NCI-H526 treated with DMSO at 0.1 percent for 48 hours (cell line): ENCODE results near the gene SEC62.

ENCODE experiments used
- DNase-seq: peaks from one replicate; lab custom pipeline; 2025; lab: John Stamatoyannopoulos, UW

SEC62 gene, protein sequence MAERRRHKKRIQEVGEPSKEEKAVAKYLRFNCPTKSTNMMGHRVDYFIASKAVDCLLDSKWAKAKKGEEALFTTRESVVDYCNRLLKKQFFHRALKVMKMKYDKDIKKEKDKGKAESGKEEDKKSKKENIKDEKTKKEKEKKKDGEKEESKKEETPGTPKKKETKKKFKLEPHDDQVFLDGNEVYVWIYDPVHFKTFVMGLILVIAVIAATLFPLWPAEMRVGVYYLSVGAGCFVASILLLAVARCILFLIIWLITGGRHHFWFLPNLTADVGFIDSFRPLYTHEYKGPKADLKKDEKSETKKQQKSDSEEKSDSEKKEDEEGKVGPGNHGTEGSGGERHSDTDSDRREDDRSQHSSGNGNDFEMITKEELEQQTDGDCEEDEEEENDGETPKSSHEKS

GRCh38 chr3:169966428-169966950, at the start of gene SEC62:
SEC62 (plus strand) TSS chr3:169966807; CDS start chr3:169966823, 16 bp downstream.
- peak; percentile 85 for DNase-seq

- DNase-seq: no peak
Measured at GRCh38 chr3:169923189-169923588, 43.4 kb upstream of the SEC62 start.

GRCh38 chr3:169923831-169924230, 42.8 kb upstream of the SEC62 start:
- no peak for DNase-seq

- no peak for DNase-seq
Measured at GRCh38 chr3:169929830-169930519, 36.6 kb upstream of the SEC62 start.

- DNase-seq: no peak
Measured at GRCh38 chr3:169930843-169931242, 35.8 kb upstream of the SEC62 start.

DNA sequence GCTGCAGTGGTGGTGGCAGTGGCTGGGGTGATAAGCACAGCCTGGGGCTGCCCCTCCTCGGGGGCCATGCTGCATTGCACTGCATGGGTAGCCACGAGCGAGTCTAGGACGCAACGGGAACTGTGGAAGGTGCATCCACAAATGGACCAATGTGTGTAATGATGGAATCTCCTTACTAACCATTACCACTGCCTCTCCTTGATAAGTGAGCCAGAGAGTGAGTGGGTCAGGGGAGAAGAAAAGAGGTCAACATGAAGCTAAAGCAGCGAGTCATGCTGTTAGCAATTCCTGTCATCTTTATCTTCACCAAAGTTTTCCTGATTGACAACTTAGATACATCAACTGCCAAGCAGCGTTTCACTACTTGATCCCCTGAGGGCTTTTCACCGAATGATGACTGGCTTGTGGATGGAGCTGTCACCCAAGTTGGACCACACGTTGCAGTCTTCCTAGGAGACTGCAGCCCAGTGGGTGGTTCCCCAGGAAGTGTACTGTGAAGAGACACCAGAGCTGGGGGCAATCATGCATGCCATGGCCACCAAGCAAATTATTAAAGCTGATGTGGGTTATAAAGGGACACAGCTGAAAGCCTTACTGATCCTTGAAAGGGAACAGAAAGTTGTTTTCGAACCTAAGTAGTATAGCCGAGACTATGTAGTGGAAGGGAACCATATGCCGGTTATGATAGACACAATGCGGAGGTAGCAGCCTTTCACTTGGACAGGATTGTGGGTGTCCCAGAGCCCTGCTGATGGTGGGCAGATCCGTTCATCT, 34.7 kb upstream of the SEC62 start:
- DNase-seq: no peak

DNA sequence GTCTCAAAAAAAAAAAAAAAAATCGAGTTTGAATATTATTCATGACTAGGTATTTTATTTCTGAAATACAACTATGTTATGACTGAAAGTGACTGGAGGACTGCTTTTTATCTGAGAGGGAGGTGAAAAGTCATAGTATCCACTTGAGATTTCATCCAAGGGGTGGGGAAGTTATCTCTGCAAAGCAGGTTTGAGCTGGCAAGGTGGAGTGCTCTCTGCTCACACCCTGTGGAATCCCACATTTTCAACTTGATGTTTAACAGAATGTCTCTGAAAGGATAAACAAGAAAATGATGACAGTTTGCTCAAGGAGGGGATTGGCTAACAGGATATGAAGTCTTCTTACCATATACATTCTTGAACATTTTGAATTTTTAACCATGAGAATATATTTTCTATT, 27.3 kb upstream of the SEC62 start:
- no peak for DNase-seq

DNA sequence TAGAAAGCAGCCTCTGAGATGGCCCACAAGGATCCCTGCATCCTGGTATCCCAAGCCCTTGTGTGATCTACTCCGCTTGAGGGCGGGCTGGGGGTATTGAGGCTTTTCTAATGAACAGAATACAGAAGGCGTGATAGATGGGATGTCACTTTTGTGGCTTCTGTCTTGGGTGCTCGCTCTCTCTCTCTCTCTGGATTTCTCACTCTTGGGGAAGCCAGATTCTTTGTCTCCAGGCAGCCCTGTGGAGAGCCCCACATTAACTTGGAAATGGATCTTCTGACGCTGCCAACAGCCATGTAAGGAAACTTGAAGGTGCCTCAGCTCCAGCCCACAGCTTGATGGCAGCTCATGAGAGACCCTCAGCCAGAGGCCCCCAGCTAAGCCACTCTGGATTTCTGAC, 26.9 kb upstream of the SEC62 start:
- no peak for DNase-seq

GRCh38 chr3:169940470-169941181, 26.0 kb upstream of the SEC62 start:
- DNase-seq: no peak

DNA sequence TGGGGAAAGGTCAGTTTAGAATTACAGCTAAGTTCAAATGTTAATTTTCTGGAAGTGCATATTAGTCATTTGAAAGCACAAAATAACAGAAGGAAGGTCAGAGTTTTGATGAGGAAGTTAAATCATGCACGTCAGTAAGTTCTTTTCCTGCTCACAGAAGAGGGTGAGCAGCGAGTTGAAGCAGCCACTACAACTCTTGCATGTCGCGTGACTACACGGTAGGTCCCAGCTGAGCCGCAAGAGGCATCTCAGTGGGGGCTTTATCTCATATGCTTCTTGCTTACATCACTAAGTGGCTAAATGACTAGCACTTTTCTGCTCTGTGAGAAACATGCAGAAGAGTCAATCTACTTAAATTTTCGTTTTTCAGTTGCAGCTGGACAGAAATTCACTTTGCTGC, 21.3 kb upstream of the SEC62 start:
- DNase-seq: no peak

DNA sequence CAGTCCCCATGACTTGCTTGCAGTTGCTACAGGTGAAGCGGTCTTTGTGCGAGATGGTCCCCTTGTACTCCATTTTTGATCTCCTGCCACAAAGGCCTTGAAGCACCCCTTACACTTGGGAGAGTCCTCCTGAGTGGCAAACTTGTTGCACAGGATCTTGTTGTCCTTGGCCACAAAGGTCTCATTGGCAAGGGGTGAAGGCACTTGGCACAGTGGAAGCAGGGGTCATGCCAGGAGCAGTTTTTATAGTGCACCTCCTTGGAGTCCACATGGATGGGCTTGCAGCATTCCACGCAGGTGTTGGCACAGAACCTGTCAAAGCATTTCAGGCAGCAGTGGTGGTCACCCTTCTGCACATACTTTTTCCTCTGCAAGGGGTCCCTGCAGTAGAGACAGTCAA, 20.3 kb upstream of the SEC62 start:
- no peak for DNase-seq

GRCh38 chr3:169948559-169949448, 17.8 kb upstream of the SEC62 start:
- no peak for DNase-seq

DNA sequence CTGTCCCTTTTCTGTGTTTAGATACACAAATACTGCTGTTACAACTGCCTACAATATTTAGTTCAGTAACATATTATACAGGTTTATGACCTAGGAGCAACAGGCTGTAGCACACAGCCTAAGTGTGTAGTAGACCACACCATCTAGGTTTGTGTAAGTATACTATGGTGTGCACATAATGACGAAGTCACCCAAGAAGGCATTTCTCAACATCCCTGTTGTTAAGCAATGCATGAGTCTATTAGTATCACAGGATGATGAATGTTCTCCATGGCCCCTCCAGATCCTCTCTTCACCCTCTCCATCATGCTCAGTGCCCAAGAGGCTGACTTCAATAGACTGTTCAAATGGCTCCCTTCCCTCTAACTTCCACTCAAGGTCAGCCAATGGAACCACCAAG, 14.6 kb upstream of the SEC62 start:
- no peak for DNase-seq

GRCh38 chr3:169953462-169954141, 13.0 kb upstream of the SEC62 start:
- DNase-seq: no peak

- DNase-seq: no peak
Measured at GRCh38 chr3:169954142-169954756, 12.4 kb upstream of the SEC62 start.

DNA sequence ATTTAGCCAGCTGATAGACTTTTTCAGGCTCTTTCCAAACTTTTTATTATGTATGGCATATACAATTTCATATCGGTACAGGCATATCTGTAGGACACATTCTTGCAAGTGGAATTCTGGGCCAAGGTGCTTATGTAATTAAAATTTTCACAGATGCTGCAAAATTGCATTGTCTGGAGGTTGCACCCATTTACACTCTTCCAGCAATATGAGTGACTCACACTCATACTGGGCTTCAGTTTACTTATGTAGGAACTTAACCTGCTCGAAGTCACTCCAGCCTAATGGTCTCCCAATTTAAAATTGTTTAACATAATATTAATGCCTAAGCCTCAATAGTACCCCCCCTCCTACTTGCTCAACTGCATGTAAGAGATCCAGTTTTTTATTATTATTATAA, 11.2 kb upstream of the SEC62 start:
- DNase-seq: no peak

DNA sequence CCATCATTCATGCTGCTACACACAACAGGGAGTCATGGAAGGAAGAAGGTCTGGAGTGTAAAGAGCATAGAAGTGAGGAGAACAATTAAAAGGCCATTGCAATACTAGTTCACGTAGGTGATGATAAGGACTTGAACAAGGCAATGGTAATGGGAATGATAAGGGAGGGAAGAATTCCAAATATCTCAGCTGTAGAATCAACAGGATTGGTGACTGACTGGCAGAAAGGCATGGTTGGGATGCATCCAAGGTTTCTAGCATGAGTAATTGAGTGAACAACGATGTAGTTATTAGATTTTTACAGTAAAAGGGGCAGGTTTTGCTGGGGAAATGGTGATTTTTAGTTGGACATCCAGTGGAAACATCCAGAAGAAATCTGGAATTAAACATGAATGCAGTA, 2.4 kb upstream of the SEC62 start:
- no peak for DNase-seq

GRCh38 chr3:169965562-169966427, 812 bp upstream of the SEC62 start:
- DNase-seq: no peak
